Stimulated activated CD8-positive, alpha-beta memory T cell treated with anti-CD3 and anti-CD28 coated beads, Interleukin-2, amount 100 ng/mL, for 1 hour (primary cell): Measurements from ENCODE around the gene SPEM1.

Source experiments
- DNase-seq, 2 donors: peaks; one replicate each; pipeline ENCODE4 v3.0.0-alpha.2; 2020; ENCODE audit warnings: low read depth in 2 of 2

The SPEM1 gene

DNA sequence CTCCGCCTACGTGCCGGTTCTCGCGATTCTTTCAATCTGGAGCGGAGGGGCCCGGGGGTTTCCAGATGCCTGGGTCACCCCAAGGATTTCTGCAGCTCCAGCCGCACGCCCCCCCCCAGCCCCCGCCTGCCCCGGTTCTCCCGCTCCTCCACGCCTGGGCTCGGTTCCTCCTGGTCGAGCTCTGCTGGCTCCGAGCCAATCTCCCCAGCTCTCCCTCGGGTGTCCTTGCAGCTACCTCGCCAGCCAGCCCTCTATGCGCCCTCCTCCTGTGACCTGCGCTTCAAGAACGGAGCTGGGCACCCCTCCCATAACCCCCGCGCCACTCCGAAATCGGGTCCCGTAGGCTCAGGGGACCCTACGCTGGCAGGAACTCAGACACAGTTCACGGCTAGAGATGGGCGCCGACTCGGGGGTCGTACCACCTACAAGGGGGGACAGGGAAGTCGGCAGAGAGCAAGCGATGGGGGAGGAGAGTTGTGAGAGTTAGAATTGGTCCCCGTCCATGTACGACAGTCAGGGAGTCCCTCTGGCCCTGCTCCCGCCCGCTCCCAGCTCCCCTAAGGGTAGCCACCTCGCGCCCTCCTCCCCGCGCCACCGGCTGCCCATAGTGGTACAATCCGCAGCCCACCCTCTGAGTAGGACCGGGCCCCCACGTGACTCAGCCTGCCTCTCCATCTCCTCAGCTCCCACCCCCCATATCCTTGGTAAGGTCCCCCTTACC lies 20.1 kb downstream of the SPEM1 start:
- no peak for DNase-seq

DNA sequence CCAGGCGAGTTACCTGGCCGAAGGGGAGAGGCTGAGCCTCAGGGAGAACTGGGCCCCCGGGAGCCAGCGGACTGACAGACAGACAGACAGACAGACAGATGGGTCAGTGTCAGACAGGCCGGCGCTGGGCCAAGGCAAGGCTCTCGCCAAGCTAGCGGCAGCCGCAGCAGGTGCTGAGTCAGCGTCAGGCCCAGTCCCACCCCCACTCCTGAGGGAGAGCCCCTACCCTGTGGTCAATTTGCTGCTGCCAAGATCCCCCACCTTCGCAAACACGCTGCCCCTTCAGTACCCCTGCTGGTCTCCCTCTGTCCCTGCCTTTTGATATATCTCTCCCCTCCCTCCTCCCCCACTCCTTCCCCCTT lies 20.7 kb downstream of the SPEM1 start:
- no peak for DNase-seq

DNA sequence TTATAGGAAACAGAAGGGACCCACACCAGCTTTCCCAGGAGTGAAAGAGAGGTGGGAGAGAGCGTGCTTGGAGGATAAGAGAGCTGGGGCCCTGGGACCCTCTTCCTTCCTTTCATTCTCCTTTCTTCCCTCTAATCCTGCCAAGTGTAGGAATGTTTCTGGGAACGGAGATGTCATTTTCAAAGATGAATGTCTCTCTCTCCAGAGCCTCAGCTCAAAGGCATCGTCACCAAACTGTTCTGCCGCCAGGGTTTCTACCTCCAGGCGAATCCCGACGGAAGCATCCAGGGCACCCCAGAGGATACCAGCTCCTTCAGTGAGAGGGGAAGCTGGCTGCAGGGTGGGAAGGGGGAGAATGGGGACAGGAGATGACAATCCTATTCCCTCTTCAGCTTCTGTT lies 21.1 kb downstream of the SPEM1 start:
- no peak for DNase-seq

DNA sequence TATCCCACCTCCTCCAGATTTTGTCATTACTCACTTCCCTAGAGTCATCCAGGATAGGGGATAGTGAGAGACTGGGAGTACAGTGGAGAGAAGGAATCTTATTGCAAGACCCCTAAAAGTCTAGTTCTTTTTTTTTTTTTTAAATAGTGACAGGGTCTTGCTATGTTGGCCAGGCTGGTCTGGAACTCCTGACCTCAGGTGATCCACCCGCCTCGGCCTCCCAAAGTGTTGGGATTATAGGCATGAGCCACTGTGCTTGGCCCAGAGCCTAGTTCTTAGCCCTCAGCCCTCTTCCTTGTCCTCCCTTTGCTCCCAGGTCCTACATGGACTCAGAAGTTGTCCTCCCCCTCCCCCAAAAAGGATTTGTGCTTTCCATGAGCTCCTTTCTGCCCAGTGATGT lies 22.0 kb downstream of the SPEM1 start:
- DNase-seq = no peak

DNA sequence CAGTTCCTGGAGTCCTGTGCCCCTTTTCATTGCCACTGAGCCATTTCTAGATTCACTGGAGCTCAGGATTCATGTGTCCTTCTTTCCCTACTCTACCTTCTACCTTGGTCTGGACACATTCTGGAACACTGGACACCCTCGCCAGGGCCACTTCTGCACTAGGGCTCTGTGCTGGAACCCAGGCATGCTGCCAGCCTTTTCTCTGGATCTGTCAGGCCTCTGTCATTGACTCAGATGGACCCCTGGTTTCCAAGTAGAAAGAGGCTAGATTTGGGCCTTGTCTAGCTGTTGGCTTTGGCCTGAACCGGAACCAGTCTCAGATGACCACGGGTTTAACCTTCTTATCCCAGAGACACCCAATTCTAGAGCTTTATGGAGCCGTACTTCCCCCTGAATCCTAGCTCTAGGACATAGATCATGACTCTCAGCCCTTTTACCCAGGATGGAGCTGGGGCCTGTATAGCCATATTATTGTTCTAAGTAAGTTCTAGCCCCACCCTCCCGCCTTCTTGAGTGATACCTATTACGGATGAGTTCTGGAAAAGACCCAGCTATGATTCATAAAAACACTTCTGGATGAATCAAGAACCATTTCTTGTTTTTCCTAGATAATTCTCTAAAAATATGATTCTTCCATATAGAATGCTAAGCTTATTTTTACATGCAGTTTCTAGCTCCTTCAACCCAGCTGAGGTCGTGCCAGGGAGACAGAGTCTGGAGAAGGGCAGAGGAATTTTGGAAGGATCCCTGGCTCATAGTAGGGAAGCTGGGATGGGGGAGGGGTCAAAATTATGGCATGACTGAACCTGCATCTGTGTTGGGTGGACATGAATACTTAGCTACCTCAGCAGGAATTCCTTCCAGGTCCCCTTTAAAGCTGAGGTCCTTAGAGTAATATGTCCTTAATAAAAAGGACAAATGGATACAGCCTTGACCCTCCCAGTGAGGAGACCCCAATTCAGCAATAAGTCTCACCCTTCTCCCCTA lies 23.7 kb downstream of the SPEM1 start:
- no peak for DNase-seq

DNA sequence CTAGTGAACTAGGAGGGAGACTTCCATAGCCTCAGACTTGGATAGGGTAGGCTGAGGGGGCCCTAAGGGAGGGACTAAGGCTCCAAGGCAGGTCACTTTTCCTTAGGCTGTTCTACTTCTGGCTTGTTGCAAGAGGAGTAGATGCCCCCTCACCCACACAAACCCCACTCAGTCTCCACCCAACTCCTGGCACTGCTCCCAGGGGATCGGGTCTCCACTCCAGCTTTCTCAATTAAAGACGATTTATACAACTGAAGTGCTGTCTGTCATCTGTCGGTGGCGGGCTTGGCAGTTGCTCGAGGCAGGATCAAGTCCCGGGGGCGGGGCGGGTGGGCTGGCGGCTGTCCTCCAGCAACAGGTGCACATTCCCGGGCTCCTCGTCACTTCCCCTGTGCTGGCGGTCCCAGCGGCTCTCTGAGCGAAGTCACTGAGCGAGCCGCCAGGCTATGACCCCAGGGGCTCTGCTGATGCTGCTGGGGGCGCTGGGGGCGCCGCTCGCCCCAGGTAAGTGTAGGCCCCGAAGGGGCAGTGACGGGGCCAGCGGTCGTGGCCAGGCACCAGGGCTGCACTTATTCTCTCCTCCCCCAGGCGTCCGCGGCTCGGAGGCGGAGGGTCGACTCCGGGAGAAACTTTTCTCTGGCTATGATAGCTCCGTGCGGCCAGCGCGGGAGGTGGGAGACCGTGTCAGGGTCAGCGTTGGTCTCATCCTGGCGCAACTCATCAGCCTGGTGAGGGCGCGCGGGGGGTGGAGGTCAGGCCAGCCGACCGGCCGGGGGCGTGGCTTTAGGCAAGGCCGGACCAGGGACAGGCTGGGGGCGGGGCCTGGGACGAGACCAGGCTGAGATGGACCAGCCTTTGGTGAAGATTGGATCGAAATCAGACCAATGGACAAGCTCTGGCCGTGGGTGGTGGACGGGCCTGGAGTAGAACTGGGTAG lies 24.8 kb downstream of the SPEM1 start, which contains the start of gene CHRNB1:
Gene CHRNB1 (plus strand): TSS at position 380 of the 937 bp plus-strand sequence. CDS start 67 bp downstream, at position 447.
- DNase-seq = no peak

DNA sequence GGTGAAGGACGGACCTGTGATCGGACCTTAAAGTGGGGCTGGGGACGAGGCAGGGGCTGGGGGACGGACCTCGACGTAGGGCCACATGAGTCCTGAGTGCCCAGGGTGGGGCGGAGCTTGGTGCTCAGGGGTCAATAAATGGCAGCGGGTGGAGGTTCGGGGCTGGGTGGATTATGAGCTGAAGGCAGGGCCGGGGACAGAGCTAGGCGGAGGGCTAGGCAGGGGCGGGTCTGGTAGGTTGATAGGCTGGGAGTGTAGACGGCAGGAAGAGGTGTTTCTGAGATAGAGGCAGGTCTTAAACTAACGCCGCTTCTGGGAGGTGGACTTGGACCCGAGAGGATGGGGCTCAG lies 25.5 kb downstream of the SPEM1 start:
- DNase-seq = no peak

DNA sequence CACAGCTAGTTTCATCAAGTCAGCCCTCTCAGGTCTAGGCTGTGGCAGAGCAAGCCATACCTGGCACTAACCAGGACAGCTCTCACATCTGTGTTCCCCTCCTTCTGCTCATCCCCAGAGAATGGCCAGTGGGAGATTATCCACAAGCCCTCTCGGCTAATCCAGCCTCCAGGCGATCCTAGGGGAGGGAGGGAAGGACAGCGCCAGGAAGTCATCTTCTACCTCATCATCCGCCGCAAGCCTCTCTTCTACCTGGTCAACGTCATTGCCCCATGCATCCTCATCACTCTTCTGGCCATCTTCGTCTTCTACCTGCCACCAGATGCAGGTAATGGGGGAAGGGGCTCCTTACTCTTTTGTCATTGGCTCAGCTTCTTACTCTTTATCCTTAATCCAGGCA lies 28.3 kb downstream of the SPEM1 start:
- no peak for DNase-seq

DNA sequence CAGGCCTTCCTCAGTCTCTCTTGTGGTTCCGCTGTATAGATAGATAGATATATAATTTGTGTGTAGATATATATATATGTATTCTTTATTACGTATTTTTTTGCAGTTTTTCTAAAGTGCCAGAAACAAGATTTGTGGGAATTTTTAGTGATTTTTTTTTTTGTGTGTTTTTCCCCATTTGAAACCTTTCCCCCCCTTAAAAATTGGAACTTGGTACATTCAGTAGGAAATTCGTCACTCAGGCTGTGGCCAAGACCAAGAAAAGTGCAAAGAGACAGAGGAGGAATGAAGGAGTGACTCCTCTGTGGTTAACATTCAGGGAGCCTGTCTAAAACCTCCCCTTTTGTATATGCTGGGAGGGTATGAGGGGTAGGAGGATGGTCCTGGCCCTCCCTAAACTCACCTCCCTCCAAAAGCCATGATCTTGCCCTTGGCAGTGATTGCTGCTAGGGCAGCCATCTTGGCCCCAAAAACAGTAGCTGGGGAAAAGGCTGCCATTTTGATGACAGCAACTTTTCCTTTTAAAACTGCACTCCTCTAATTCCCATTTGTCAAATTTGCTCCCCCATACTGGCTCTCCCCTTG lies 39.9 kb downstream of the SPEM1 start:
- no peak for DNase-seq

DNA sequence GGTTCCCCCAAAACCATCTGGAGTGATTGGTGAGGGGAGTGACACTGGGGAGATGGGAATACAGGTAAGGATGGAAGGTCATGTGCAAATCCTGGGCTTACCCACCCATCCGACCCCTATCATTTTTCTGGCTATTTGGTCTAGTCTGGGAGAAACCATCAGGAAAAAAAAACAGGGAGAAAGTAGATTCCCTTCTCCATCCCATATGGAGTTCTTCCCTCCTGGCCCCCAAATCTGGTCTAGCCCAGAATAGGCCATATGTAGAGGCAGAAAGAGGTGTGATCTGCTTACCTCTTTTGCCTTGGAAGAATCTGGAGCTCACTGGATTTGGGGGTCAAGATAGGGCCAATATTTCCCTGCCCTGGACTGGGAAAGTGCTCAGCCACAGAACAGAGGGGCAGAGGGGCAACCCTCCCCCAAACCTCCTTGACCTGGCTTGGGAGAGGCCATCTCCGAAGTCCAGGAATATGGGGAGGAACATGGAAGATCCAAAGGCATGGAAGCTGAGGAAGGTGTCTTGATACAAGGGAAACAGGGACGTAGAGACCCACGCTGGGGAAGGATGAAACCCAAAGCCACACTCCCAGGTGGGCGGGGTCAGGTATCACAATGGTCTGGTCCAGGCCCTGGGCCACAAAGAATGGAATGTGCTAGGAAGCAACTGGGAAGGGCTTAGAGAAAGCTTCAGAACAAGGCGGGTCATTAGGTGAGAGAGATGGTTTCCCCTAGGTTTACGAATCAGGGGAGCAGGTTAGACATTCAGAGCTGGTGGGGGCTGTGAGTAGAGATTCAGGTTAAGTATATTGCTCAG lies 40.9 kb downstream of the SPEM1 start:
- DNase-seq = no peak

DNA sequence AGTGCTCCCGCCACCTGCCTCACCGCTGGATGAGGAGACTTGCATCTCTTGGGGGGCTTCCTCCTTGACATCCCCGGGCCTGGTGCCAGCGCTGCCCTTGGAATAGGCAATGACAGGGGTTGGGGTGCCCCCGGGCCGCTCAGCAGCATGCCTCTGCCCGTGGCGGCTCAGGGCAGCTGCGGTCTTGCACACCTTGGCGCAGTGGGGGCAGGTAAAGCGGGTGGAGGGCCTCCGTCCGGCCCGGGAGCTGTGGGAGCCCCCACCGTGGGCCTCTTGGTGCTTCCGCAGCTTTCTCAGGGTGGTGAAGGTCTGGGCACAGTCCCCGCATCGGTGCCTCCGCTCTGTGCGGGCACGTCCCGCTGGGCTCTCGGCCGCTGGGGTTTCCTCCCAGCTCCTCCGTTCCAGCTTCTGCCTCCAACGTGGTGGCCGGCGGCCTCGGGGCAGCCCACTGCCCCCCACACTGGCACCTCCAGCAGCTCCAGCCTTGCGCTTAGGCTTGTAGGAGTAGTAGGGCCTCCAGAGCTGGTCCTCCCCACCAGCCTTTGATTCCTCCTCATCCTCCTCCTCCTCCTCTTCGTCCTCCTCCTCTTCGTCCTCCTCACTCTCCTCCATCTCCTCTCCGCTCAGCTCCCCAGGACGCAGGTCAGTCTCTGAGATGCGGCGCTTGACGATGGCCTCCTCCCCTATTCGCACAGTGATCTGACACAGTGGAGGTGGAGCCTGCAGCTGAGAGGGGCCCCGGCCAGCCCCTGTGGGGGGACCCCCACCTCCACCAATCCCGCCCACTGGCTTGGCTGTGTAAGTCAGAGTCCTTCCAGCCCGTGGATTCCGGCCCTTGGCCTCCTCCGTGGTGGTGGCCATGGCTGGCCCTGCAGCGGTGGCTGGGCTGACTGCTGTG lies 42.6 kb downstream of the SPEM1 start:
- DNase-seq = no peak

DNA sequence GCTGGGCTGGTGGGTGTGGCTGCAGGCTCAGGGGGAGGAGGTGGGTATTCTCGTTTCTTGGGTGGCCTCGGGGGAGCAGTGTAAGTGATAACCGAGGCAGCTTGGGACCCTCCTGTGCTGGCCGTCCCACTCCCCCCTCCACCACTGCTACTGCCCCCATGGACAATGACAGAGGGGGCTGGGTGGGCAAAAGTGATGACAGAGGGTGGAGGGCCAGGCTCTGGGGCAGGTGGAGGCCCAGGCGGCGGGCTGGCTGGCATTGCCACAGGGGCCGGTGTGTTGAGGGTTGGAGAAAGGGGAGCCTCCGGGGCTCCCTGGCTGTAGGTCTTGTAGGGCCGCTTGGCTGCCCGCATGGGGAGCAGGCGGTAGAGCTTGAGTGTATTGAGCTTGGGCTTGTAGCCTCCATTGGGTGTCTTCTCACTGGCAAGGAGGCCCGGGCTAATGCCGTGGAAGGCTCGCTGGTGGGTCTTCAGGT lies 43.3 kb downstream of the SPEM1 start:
- DNase-seq = no peak

DNA sequence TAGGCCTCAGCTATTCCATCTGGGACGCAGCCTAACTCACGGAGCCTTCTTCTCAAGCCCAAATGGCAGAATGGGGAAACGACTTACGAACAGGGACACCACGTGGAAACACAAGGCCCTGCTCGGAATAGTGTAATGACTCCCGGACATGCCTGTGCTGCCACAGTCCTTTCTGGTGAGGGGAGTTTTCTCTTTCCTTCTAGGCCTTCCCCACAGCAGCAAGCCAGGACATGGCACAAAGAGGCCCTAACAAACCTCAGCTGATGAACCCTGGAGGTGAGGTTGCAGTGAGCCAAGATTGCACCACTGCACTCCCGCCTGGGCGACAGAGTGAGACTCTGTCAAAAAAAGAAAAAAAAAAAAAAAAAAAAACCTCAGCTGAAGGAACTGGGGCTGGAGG lies 44.0 kb downstream of the SPEM1 start:
- DNase-seq = no peak

DNA sequence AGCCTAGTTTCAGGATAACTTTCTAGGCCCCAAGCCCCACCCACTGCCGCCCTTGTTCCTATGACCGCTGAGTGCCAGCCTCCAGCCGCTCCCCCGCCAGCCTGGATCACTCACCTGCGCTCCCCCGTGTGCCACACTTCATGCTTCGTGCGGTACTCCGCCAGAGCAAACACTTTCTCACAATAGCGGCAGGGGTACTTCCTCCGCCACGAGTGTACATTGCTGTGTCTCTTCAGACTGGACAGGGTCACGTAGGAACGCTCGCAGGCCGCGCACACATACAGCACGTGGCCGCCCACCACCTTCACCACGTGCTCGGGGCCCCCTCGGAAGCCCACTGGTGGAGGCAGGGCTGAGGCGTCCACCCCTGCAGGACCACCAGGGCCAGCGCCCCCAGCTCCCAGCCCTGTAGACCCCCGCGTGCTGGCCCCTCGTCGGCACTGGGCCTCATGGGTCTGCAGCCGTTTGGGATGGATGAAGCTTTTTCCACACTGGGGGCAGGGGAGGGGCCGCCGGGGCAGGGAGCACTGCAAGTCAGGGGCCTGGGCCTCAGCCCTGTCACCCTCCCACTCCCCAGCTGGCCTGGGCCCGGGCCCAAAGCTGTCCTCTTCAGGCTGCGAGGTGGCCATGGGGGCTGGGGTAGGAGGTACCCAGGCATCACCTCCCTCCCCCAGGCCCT lies 45.6 kb downstream of the SPEM1 start:
- no peak for DNase-seq

DNA sequence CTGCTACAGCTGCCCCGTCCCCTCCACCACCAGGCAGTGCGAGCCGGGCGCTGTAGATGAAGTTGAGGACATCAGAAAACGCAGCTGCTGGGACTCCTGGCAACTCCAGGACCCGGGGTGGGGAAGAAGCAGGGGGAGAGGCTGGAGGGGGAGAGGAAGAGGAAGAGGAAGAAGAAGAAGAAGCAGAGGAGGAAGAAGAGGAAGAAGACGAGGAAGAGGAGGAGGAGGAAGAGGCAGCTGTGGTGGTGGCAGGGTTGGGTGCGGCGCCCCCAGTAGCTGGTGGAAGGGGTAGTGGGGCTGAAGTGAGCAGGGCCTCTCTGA lies 46.2 kb downstream of the SPEM1 start:
- DNase-seq = no peak

DNA sequence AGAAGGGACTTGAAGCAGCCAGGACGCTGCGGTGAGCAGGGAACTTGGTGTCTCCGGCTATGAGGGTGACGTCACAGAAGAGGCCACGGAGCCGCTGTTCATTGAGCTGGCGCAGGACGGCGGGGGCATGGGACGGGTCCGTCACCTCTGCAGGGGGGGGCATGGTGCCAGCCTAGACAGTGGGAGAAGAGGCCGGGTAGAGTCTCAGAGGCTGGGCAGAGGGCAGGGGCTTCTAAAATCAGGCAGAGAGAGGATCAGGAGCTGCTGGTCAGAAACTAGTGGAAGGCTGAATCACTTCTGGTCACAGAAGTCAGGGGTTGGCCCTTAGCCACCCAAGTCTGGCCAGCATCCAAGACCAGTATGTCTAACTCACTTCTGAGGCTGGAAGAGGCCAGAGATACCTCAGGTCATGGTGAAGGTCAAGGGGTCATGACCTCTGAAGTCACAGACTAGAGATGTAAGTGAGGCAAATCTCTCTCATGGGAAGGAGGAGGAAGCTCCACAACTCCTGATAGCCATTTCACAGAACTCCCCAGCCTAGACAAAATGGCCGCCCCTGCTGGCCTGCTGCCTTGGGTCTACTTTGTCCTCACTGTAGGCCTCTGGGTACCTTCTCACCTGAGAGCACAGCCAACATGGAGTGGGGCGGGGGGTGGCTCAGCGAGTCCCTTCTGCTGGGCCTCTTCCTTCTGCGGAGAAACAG lies 46.7 kb downstream of the SPEM1 start:
- no peak for DNase-seq

DNA sequence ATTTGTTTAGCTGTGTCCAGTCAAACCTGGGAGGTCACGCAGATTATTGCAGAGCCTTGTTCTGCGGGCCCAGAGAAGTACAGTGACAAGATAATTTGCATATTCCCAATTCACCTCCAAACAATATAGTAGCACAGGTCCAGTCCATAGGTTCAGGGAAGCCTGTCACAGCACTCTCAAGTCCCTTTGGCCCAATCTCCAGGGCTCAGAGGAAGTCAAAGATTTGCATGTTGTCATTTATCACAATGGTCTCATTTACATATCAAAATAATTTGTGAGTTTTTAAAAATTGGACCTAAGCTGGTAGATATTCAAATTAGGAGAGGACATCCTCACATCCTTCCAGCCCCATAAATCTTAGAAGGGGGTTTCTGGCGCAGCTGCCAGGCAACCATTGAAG lies 47.4 kb downstream of the SPEM1 start:
- no peak for DNase-seq

DNA sequence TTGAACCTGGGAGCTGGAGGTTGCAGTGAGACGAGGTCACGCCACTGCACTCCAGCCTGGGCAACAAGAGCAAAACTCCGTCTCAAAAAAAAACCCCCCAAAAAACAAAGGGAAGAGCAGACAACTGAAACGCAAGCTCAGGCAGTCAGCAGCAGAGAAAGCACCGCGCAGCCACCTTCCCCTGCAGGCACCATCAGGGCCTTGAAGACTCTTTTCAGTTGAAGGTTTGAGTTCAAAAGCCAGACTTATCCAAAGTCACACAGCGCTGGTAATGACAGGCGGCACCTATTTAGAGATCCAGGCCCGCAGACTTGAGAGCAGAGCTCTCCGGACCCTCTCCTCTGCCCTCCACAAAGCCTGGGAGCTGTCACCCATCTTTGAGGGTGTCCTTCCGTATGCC lies 48.2 kb downstream of the SPEM1 start:
- DNase-seq = no peak
